Right atrium auricular region (tissue), 2 donors: Measurements from ENCODE around the gene LAMP1. TPM values are rescaled to one million over a fixed set of nuclear protein-coding genes. Genes with fewer than 3 reads are reported as not detected.

Source experiments
- DNase-seq: peaks from one replicate; pipeline ENCODE4 v3.0.0-alpha.2; 2019; ENCODE audit warnings: low spot score
- H3K27ac ChIP-seq, 2 donors: fragments of 200-600 bp; sonication (generic); 1 replicate in 1 of 2; 2 replicates in 1 of 2; pipeline ENCODE4 v1.5.1; 2016 to 2019
- H3K27me3 ChIP-seq, 2 donors: fragments of 200-600 bp; sonication (generic); one replicate each; pipeline versions ENCODE4 v1.5.1 to v1.6.0; 2017 to 2019
- H3K36me3 ChIP-seq: fragments of 200-600 bp; sonication (generic); one replicate; pipeline ENCODE4 v1.5.1; 2016
- H3K4me1 ChIP-seq, 2 donors: fragments of 200-600 bp; sonication (generic); one replicate each; pipeline versions ENCODE4 v1.5.1 to v1.6.0; 2017 to 2019
- H3K4me3 ChIP-seq, 2 donors: fragments of 200-600 bp; sonication (generic); 1 replicate in 1 of 2; 2 replicates in 1 of 2; pipeline ENCODE4 v1.5.1; 2017 to 2019; ENCODE audit warnings: mild to moderate bottlenecking in 1 of 2, moderate library complexity in 1 of 2
- H3K9me3 ChIP-seq, 2 donors: fragments of 200-600 bp; sonication (generic); one replicate each; pipeline ENCODE4 v1.5.1; 2019
- total RNA-seq, 2 donors: library from RNA; depleted of rRNA; stranded (reverse); fragments of >200 nt; gene quantifications; one replicate each; pipeline ENCODE4 v1.1.0, GENCODE V29; 2016
- TF ChIP-seq, protein P1 (sequence below), 2 donors: fragments of 200-600 bp; sonication (generic); IDR thresholded peaks; one replicate each; pipeline ENCODE4 v1.5.1; 2019; ENCODE audit warnings: antibody characterized with exemption in 2 of 2

The LAMP1 gene
- total RNA-seq, 2 donors from 2014 or later, result 70.0 to 73.7 TPM

DNA sequence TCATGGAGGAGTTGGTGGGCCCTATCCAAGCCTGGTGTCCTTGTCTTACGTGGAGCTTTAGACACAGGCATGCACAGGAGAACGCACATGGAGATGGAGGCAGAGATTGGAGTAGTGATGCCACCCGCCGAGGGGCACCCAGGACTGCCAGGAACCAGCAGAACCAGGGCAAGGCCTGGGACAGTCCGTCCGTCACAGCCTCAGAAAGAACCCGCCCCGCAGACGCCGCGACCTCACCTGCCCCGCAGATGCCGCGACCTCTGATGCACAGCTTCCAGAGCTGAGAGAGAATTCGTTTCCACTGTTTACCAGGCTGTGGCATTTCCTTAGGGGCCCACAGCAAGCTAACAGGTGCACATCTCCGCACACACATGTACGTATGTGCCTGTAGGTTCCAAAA lies 51.6 kb downstream of the LAMP1 start:
- no peaks in the 10 kb centered on the region for H3K36me3 ChIP-seq
- H3K27me3 ChIP-seq, result no peaks in the 10 kb centered on the region
- no peak overlapping the region for H3K4me3 ChIP-seq
- H3K27ac ChIP-seq, result no peak overlapping the region
- TF ChIP-seq, protein P1, sequence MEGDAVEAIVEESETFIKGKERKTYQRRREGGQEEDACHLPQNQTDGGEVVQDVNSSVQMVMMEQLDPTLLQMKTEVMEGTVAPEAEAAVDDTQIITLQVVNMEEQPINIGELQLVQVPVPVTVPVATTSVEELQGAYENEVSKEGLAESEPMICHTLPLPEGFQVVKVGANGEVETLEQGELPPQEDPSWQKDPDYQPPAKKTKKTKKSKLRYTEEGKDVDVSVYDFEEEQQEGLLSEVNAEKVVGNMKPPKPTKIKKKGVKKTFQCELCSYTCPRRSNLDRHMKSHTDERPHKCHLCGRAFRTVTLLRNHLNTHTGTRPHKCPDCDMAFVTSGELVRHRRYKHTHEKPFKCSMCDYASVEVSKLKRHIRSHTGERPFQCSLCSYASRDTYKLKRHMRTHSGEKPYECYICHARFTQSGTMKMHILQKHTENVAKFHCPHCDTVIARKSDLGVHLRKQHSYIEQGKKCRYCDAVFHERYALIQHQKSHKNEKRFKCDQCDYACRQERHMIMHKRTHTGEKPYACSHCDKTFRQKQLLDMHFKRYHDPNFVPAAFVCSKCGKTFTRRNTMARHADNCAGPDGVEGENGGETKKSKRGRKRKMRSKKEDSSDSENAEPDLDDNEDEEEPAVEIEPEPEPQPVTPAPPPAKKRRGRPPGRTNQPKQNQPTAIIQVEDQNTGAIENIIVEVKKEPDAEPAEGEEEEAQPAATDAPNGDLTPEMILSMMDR (IDR thresholded peaks at IDR 0.05), result no peak
- H3K4me1 ChIP-seq, result no peaks in the 10 kb centered on the region
- no peak for DNase-seq
- no peaks in the 10 kb centered on the region for H3K9me3 ChIP-seq

DNA sequence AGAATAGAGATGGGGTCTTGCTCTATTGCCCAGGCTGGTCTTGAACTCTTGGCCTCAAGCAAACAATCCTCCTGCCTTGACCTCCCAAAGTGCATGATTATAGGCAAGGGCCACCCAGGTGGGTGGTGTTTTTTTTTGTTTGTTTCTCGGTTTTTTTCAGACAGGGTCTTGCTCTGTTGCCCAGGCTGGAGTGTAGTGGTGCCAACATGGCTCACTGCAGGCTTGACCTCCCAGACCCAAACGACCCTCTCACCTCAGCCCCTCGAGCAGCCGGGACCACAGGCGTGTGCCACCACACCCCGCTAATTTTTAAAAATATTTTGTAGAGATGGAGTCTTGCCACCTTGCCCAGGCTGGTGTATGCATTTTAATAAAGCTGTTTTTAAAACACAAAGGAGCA lies 52.0 kb downstream of the LAMP1 start:
- TF ChIP-seq, protein P1 (IDR thresholded peaks at IDR 0.05), result no peak
- Histone ChIP-seq H3K36me3 (no peaks in the 10 kb centered on the region), H3K27ac (no peak overlapping the region), H3K9me3 (no peaks in the 10 kb centered on the region), H3K27me3 (no peaks in the 10 kb centered on the region), H3K4me1 (no peaks in the 10 kb centered on the region), H3K4me3 (no peak overlapping the region)
- no peak for DNase-seq

GRCh38 chr13:113349491-113349890 lies 52.5 kb downstream of the LAMP1 start:
- no peak for DNase-seq
- Histone ChIP-seq H3K4me1 (no peaks in the 10 kb centered on the region), H3K27ac (no peak overlapping the region), H3K27me3 (no peaks in the 10 kb centered on the region), H3K4me3 (no peak overlapping the region), H3K36me3 (no peaks in the 10 kb centered on the region), H3K9me3 (no peaks in the 10 kb centered on the region)
- TF ChIP-seq, protein P1 (IDR thresholded peaks at IDR 0.05), result no peak

- no peak for DNase-seq
- H3K9me3 ChIP-seq, result no peaks in the 10 kb centered on the region
These were observed 53.3 kb downstream of the LAMP1 start for GRCh38 chr13:113350065-113350937.

DNA sequence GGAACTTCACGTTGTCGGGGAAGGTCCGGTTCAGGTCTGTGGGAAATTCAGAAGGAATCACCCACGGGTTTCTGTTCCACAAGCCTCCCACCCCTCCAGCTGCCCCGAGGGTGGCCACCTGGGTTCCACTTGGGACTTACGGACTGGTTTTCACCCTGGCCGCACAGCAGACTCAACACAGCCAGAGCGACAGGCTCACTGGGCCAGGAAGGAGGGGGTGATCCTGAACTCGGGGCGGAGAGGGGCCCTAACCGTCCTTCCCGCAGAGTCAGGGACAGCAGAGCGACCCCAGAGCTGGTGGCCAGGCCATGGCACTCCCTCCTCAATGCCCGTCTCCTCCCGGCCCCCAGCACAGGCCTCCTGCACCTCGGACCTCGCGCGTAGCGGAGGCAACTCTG lies 53.9 kb downstream of the LAMP1 start:
- no peak for DNase-seq
- no peaks in the 10 kb centered on the region for H3K27me3 ChIP-seq
- no peaks in the 10 kb centered on the region for H3K4me1 ChIP-seq
- no peak overlapping the region for H3K27ac ChIP-seq
- TF ChIP-seq, protein P1 (IDR thresholded peaks at IDR 0.05), result no peak
- H3K4me3 ChIP-seq, result no peak overlapping the region
- no peaks in the 10 kb centered on the region for H3K9me3 ChIP-seq
- H3K36me3 ChIP-seq, result no peaks in the 10 kb centered on the region

More at GRCh38 chr13:113350065-113350937, 53.3 kb downstream of the LAMP1 start:
- Histone ChIP-seq H3K27ac (no peak overlapping the region), H3K36me3 (no peaks in the 10 kb centered on the region), H3K4me3 (no peak overlapping the region), H3K4me1 (no peaks in the 10 kb centered on the region), H3K27me3 (no peaks in the 10 kb centered on the region)
- TF ChIP-seq, protein P1 (IDR thresholded peaks at IDR 0.05), result no peak
